ENCODE data around the gene PLEKHG5. TPM values are rescaled to one million over a fixed set of nuclear protein-coding genes. Genes with fewer than 3 reads are reported as not detected.
A peak's percentile ranks its signal among the peaks of the same experiment; 100 is the strongest.
"Not testable (repeated sequence)": the region's sequence is repeated elsewhere in the genome, so short reads cannot be mapped to it uniquely, and the experiment has no call there.

PLEKHG5 gene
- total and polyA plus RNA-seq, 2 donors (not counting 1 experiment from before 2014, with no cell fraction given), result 0.42 to 3.3 TPM

- Histone ChIP-seq H3K4me1 (ENCODE audit: control insufficient read depth, extremely low read depth, insufficient read depth, low read length) (no peaks in the 10 kb centered on the region), H3K4me2 (ENCODE audit: extremely low read depth, insufficient read depth, low read length) (no peak overlapping the region), H3K9me3 (ENCODE audit: control insufficient read depth, insufficient read depth, low read depth, low read length) (no peaks in the 10 kb centered on the region), H3K4me3 (replicated peaks in 1 of 4; ENCODE audit: control extremely low read depth in 1 of 4, insufficient read depth in 1 of 4, low read depth in 3 of 4, low read length in 4 of 4) (no peak overlapping the region), H4K20me1 (ENCODE audit: control insufficient read depth, extremely low read depth, insufficient read depth, low read length) (no peaks in the 10 kb centered on the region), H3K9ac (ENCODE audit: insufficient read depth, low read length) (no peak overlapping the region), H3K79me2 (ENCODE audit: control insufficient read depth, insufficient read depth, low read length) (no peaks in the 10 kb centered on the region), H3K27me3 (ENCODE audit: control insufficient read depth, insufficient read depth, low read length) (peaks cover 5% of the 10 kb centered on the region), H3K27ac (ENCODE audit: insufficient read depth, low read length) (no peak overlapping the region), H2AFZ (ENCODE audit: low read length) (no peak overlapping the region), H3K36me3 (ENCODE audit: control insufficient read depth, insufficient read depth, low read length) (no peaks in the 10 kb centered on the region)
- TF ChIP-seq CTCF (conservative IDR thresholded peaks at IDR 0.05 in 1 of 2, IDR thresholded peaks at IDR 0.05 in 1 of 2; ENCODE audit: low read depth in 1 of 2, low read length in 2 of 2), result no peak
- no peak for TF ChIP-seq EZH2 (IDR thresholded peaks at IDR 0.05; ENCODE audit: low read length, missing control alignments)
- DNase-seq (ENCODE audit: low read depth in 2 of 2), result no peak
These were observed 57.3 kb downstream of the PLEKHG5 start for GRCh38 chr1:6434186-6434585.

- H2AFZ ChIP-seq (ENCODE audit: low read length); DNase-seq (ENCODE audit: low read depth in 2 of 2); H3K4me2 ChIP-seq (ENCODE audit: extremely low read depth, insufficient read depth, low read length); H3K27ac ChIP-seq (ENCODE audit: insufficient read depth, low read length); H3K4me3 ChIP-seq (replicated peaks in 1 of 4; ENCODE audit: control extremely low read depth in 1 of 4, insufficient read depth in 1 of 4, low read depth in 3 of 4, low read length in 4 of 4); H3K4me1 ChIP-seq (ENCODE audit: control insufficient read depth, extremely low read depth, insufficient read depth, low read length); H4K20me1 ChIP-seq (ENCODE audit: control insufficient read depth, extremely low read depth, insufficient read depth, low read length); H3K9me3 ChIP-seq (ENCODE audit: control insufficient read depth, insufficient read depth, low read depth, low read length); H3K27me3 ChIP-seq (ENCODE audit: control insufficient read depth, insufficient read depth, low read length); H3K36me3 ChIP-seq (ENCODE audit: control insufficient read depth, insufficient read depth, low read length); H3K9ac ChIP-seq (ENCODE audit: insufficient read depth, low read length); H3K79me2 ChIP-seq (ENCODE audit: control insufficient read depth, insufficient read depth, low read length): not testable (repeated sequence)
These were observed 59.6 kb downstream of the PLEKHG5 start for GRCh38 chr1:6431645-6432579.

GRCh38 chr1:6429660-6430411, 61.6 kb downstream of the PLEKHG5 start:
- not testable (repeated sequence) for H3K4me3 ChIP-seq (replicated peaks in 1 of 4; ENCODE audit: control extremely low read depth in 1 of 4, insufficient read depth in 1 of 4, low read depth in 3 of 4, low read length in 4 of 4); DNase-seq (ENCODE audit: low read depth in 2 of 2); H2AFZ ChIP-seq (ENCODE audit: low read length); H3K9ac ChIP-seq (ENCODE audit: insufficient read depth, low read length); H3K9me3 ChIP-seq (ENCODE audit: control insufficient read depth, insufficient read depth, low read depth, low read length); H3K4me1 ChIP-seq (ENCODE audit: control insufficient read depth, extremely low read depth, insufficient read depth, low read length); H3K79me2 ChIP-seq (ENCODE audit: control insufficient read depth, insufficient read depth, low read length); H3K4me2 ChIP-seq (ENCODE audit: extremely low read depth, insufficient read depth, low read length); H3K27ac ChIP-seq (ENCODE audit: insufficient read depth, low read length); H3K36me3 ChIP-seq (ENCODE audit: control insufficient read depth, insufficient read depth, low read length); H4K20me1 ChIP-seq (ENCODE audit: control insufficient read depth, extremely low read depth, insufficient read depth, low read length)
- TF ChIP-seq EZH2 (IDR thresholded peaks at IDR 0.05; ENCODE audit: low read length, missing control alignments), result peak; percentile 34
- H3K27me3 ChIP-seq (ENCODE audit: control insufficient read depth, insufficient read depth, low read length), result peaks cover 15% of the 10 kb centered on the region

- H3K27ac ChIP-seq (ENCODE audit: insufficient read depth, low read length); H3K9ac ChIP-seq (ENCODE audit: insufficient read depth, low read length): not testable (repeated sequence)
- H3K27me3 ChIP-seq (ENCODE audit: control insufficient read depth, insufficient read depth, low read length), result peaks cover 25% of the 10 kb centered on the region
These were observed 63.0 kb downstream of the PLEKHG5 start for GRCh38 chr1:6428453-6428852.

More at GRCh38 chr1:6428453-6428852, 63.0 kb downstream of the PLEKHG5 start:
- not testable (repeated sequence) for H4K20me1 ChIP-seq (ENCODE audit: control insufficient read depth, extremely low read depth, insufficient read depth, low read length); DNase-seq (ENCODE audit: low read depth in 2 of 2); H3K4me2 ChIP-seq (ENCODE audit: extremely low read depth, insufficient read depth, low read length); H2AFZ ChIP-seq (ENCODE audit: low read length); H3K4me3 ChIP-seq (replicated peaks in 1 of 4; ENCODE audit: control extremely low read depth in 1 of 4, insufficient read depth in 1 of 4, low read depth in 3 of 4, low read length in 4 of 4); H3K9me3 ChIP-seq (ENCODE audit: control insufficient read depth, insufficient read depth, low read depth, low read length); H3K79me2 ChIP-seq (ENCODE audit: control insufficient read depth, insufficient read depth, low read length); H3K4me1 ChIP-seq (ENCODE audit: control insufficient read depth, extremely low read depth, insufficient read depth, low read length); H3K36me3 ChIP-seq (ENCODE audit: control insufficient read depth, insufficient read depth, low read length)
